ENCODE data around the gene RAP1GAP. TPM values are rescaled to one million over a fixed set of nuclear protein-coding genes. Genes with fewer than 3 reads are reported as not detected.

Gene RAP1GAP
- total RNA-seq, 2 donors from 2014 or later: 8.0 to 8.2 TPM

DNA sequence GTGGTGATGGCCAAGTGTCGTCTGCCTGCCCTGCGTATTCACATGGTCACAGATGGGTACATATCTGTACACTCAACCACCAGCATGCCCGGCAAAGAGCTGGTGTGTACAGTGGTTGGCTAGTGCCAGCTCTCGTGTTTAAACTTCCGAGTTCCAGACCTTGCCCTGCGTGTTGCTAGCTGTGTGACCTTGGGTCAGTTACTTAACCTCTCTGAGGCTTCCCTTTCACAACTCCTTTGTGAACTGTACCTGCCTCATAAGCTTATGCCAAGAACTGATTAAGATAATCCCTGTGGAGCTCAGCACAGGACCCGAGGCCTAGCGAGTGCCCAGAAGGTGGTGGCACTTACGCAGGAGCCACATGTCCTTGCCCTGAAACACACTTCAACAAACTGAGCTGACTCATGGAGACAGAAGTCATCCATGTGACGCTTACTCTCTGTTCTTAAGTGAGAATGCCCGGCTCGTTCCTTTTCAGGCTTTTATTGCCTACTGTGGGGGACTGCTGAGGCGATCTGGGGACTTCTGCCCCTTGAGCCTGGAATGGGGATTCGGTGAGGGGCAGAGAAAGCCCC is 104.5 kb downstream of the RAP1GAP start:
- Mint-ChIP-seq H3K4me3 (no peak overlapping the region), H3K27me3 (ENCODE audit: insufficient read depth) (no peaks in the 10 kb centered on the region), H3K9me3 (no peaks in the 10 kb centered on the region), H3K4me1 (peaks cover 10% of the 10 kb centered on the region), H3K36me3 (ENCODE audit: low read depth) (peaks cover 10% of the 10 kb centered on the region), H3K27ac (no peak overlapping the region)
- Histone ChIP-seq H3K9ac (ENCODE audit: extremely low read depth, low read length, poor library complexity, severe bottlenecking) (no peak overlapping the region), H3K27ac (ENCODE audit: low read depth, low read length) (no peak overlapping the region), H3K9me3 (ENCODE audit: control insufficient read depth, low read length) (no peaks in the 10 kb centered on the region), H3K27me3 (ENCODE audit: control insufficient read depth, insufficient read depth, low read length, poor library complexity, severe bottlenecking) (no peaks in the 10 kb centered on the region), H3K4me1 (ENCODE audit: control insufficient read depth, insufficient read depth, low read length) (no peaks in the 10 kb centered on the region), H3K36me3 (ENCODE audit: control insufficient read depth, insufficient read depth, low read length) (no peaks in the 10 kb centered on the region), H3K4me3 (ENCODE audit: low read length) (no peak overlapping the region)
- TF ChIP-seq, protein P1, sequence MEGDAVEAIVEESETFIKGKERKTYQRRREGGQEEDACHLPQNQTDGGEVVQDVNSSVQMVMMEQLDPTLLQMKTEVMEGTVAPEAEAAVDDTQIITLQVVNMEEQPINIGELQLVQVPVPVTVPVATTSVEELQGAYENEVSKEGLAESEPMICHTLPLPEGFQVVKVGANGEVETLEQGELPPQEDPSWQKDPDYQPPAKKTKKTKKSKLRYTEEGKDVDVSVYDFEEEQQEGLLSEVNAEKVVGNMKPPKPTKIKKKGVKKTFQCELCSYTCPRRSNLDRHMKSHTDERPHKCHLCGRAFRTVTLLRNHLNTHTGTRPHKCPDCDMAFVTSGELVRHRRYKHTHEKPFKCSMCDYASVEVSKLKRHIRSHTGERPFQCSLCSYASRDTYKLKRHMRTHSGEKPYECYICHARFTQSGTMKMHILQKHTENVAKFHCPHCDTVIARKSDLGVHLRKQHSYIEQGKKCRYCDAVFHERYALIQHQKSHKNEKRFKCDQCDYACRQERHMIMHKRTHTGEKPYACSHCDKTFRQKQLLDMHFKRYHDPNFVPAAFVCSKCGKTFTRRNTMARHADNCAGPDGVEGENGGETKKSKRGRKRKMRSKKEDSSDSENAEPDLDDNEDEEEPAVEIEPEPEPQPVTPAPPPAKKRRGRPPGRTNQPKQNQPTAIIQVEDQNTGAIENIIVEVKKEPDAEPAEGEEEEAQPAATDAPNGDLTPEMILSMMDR (conservative IDR thresholded peaks at IDR 0.05): no peak
- no peak for DNase-seq
- 92 to 99% methylated on average over 13 to 14 of the region's 14 CpGs for WGBS, 2 experiments (ENCODE audit: insufficient coverage in 1 of 2, insufficient read length in 1 of 2)

DNA sequence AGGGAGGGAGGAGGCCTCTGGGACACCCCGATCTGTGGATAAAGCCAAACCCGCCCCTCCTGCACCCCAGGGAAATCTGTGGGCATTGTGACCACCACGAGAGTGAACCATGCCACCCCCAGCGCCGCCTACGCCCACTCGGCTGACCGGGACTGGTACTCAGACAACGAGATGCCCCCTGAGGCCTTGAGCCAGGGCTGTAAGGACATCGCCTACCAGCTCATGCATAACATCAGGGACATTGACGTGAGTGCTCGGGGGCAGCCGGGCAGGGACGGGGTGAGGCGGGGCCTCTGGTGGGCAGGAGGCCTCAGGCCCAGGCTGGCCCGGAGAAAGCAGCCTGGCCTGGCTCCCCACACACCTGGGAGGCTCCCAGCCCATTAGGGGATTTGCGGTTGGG is 105.2 kb downstream of the RAP1GAP start:
- TF ChIP-seq, protein P1 (conservative IDR thresholded peaks at IDR 0.05): no peak
- H3K9me3 Mint-ChIP-seq: no peaks in the 10 kb centered on the region
- Histone ChIP-seq H3K4me1 (ENCODE audit: control insufficient read depth, insufficient read depth, low read length) (no peaks in the 10 kb centered on the region), H3K4me3 (ENCODE audit: low read length) (no peak overlapping the region), H3K27me3 (ENCODE audit: control insufficient read depth, insufficient read depth, low read length, poor library complexity, severe bottlenecking) (no peaks in the 10 kb centered on the region), H3K9ac (ENCODE audit: extremely low read depth, low read length, poor library complexity, severe bottlenecking) (no peak overlapping the region), H3K36me3 (ENCODE audit: control insufficient read depth, insufficient read depth, low read length) (no peaks in the 10 kb centered on the region), H3K9me3 (ENCODE audit: control insufficient read depth, low read length) (no peaks in the 10 kb centered on the region), H3K27ac (ENCODE audit: low read depth, low read length) (no peak overlapping the region)
- no peak for DNase-seq
- H3K27me3 Mint-ChIP-seq (ENCODE audit: insufficient read depth): no peaks in the 10 kb centered on the region
- 85 to 94% methylated on average over 6 to 17 of the region's 17 CpGs for WGBS, 2 experiments (ENCODE audit: insufficient coverage in 1 of 2, insufficient read length in 1 of 2)
- H3K27ac Mint-ChIP-seq: no peak overlapping the region
- H3K4me1 Mint-ChIP-seq: peaks cover 16% of the 10 kb centered on the region
- no peak overlapping the region for H3K4me3 Mint-ChIP-seq
- peaks cover 10% of the 10 kb centered on the region for H3K36me3 Mint-ChIP-seq (ENCODE audit: low read depth)

DNA sequence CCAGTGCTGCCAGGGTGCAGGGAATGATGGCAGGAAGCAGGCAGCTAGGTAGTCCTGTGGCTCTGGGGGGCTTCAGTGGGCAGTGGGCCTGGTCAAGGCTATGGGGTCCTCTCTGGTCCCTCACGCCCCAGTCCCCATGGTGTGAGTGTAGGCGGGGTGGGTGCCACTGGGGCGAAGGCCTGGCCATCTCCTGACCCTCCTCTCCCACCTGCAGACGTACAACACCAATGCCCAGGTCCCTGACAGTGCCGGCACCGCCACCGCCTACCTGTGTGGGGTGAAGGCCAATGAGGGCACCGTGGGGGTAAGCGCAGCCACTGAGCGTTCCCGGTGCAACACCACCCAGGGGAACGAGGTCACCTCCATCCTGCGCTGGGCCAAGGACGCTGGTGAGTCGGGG is 106.3 kb downstream of the RAP1GAP start:
- no peaks in the 10 kb centered on the region for H3K9me3 Mint-ChIP-seq
- WGBS, 2 experiments (ENCODE audit: insufficient coverage in 1 of 2, insufficient read length in 1 of 2): 93% methylated on average over 8 to 15 of the region's 15 CpGs
- peaks cover 10% of the 10 kb centered on the region for H3K36me3 Mint-ChIP-seq (ENCODE audit: low read depth)
- no peak for DNase-seq
- no peaks in the 10 kb centered on the region for H3K27me3 Mint-ChIP-seq (ENCODE audit: insufficient read depth)
- no peak overlapping the region for H3K27ac ChIP-seq (ENCODE audit: low read depth, low read length)
- no peak overlapping the region for H3K27ac Mint-ChIP-seq
- H3K36me3 ChIP-seq (ENCODE audit: control insufficient read depth, insufficient read depth, low read length): no peaks in the 10 kb centered on the region
- H3K9ac ChIP-seq (ENCODE audit: extremely low read depth, low read length, poor library complexity, severe bottlenecking): no peak overlapping the region
- H3K4me1 Mint-ChIP-seq: peaks cover 16% of the 10 kb centered on the region
- no peaks in the 10 kb centered on the region for H3K4me1 ChIP-seq (ENCODE audit: control insufficient read depth, insufficient read depth, low read length)
- no peaks in the 10 kb centered on the region for H3K9me3 ChIP-seq (ENCODE audit: control insufficient read depth, low read length)
- TF ChIP-seq, protein P1 (conservative IDR thresholded peaks at IDR 0.05): no peak
- no peak overlapping the region for H3K4me3 Mint-ChIP-seq
- H3K27me3 ChIP-seq (ENCODE audit: control insufficient read depth, insufficient read depth, low read length, poor library complexity, severe bottlenecking): no peaks in the 10 kb centered on the region
- H3K4me3 ChIP-seq (ENCODE audit: low read length): no peak overlapping the region
